K562 (cell line): Measurements from ENCODE around the gene PTPN14. TPM values are rescaled to one million over a fixed set of nuclear protein-coding genes. Genes with fewer than 3 reads are reported as not detected.

Source experiments
- CBFA2T2 ChIP-seq: fragments of 450-650 bp; conservative IDR thresholded peaks from 2 replicates; pipeline ENCODE4 v1.6.1; 2017; ENCODE audit warnings: mild to moderate bottlenecking
- CREB1 ChIP-seq, 2 experiments: sonication (generic) in 1 of 2; formaldehyde crosslinking in 1 of 2; IDR thresholded peaks; 2 replicates each; pipeline versions ENCODE4 v1.6.1 to v1.8.0; 2012 to 2022; ENCODE audit warnings: inconsistent platforms in 1 of 2, mild to moderate bottlenecking in 1 of 2, missing genetic modification reagents in 1 of 2, moderate library complexity in 1 of 2
- CREM ChIP-seq: IDR thresholded peaks from 2 replicates; pipeline ENCODE4 v1.6.1; 2014; ENCODE audit warnings: antibody characterized with exemption, low read depth
- EP300 ChIP-seq: IDR thresholded peaks from 2 replicates; pipeline ENCODE4 v1.6.1; 2012; ENCODE audit warnings: low read length, improper control_type of control experiment
- MNT ChIP-seq, 2 experiments: fragments of 450-650 bp; conservative IDR thresholded peaks; 2 replicates each; pipeline ENCODE4 v1.6.1; 2017; ENCODE audit warnings: mild to moderate bottlenecking in 2 of 2, moderate library complexity in 2 of 2
- PBX2 ChIP-seq, 2 experiments: IDR thresholded peaks in 1 of 2; conservative IDR thresholded peaks in 1 of 2; 2 replicates each; pipeline ENCODE4 v1.6.1; 2016; ENCODE audit warnings: low read depth in 2 of 2, mild to moderate bottlenecking in 1 of 2, missing compliant biosample characterization in 1 of 2, missing genetic modification characterization in 1 of 2, moderate library complexity in 1 of 2
- PKNOX1 ChIP-seq: fragments of 450-650 bp; IDR thresholded peaks from 2 replicates; pipeline ENCODE4 v1.6.1; 2016
- RCOR1 ChIP-seq, 2 experiments: IDR thresholded peaks; 2 replicates each; pipeline ENCODE4 v1.6.1; 2012; ENCODE audit warnings: low read depth in 2 of 2, low read length in 2 of 2, borderline replicate concordance in 1 of 2, improper control_type of control experiment in 1 of 2
- SMARCB1 ChIP-seq: IDR thresholded peaks from 2 replicates; pipeline ENCODE4 v1.6.1; 2011; ENCODE audit warnings: improper control_type of control experiment, low read depth; ENCODE audit not compliant: insufficient read length
- TAL1 ChIP-seq: fragments of 450-650 bp; IDR thresholded peaks from 2 replicates; pipeline ENCODE4 v1.6.1; 2016; ENCODE audit warnings: mild to moderate bottlenecking
- TEAD1 ChIP-seq, 2 experiments: fragments of 450-650 bp in 1 of 2; sonication (generic) in 1 of 2; formaldehyde crosslinking; IDR thresholded peaks; 2 replicates each; pipeline versions ENCODE4 v1.4.0 to v1.8.0; 2020 to 2022; ENCODE audit warnings: mild to moderate bottlenecking in 2 of 2, missing genetic modification reagents in 1 of 2
- TEAD4 ChIP-seq, 2 experiments: sonication (generic) in 1 of 2; formaldehyde crosslinking in 1 of 2; IDR thresholded peaks; 2 replicates each; pipeline versions ENCODE4 v1.6.1 to v1.8.0; 2012 to 2022; ENCODE audit warnings: borderline replicate concordance in 1 of 2, inconsistent platforms in 1 of 2, low read length in 1 of 2, mild to moderate bottlenecking in 1 of 2, missing genetic modification reagents in 1 of 2
- ZBTB9 ChIP-seq: fragments of 450-650 bp; formaldehyde crosslinking; IDR thresholded peaks from 2 replicates; pipeline ENCODE4 v1.4.0; 2020; ENCODE audit warnings: mild to moderate bottlenecking, moderate library complexity
- ZMIZ1 ChIP-seq, 2 experiments: fragments of 150-350 bp in 1 of 2; IDR thresholded peaks; 2 replicates each; pipeline ENCODE4 v1.6.1; 2012 to 2016; ENCODE audit warnings: low read depth in 2 of 2, low read length in 2 of 2, mild to moderate bottlenecking in 1 of 2, moderate library complexity in 1 of 2
- ZNF311 ChIP-seq: fragments of 250-450 bp; sonication (Bioruptor Pico); IDR thresholded peaks from 2 replicates; pipeline ENCODE4 v1.4.0; 2020; ENCODE audit warnings: mild to moderate bottlenecking, moderate library complexity
- ZNF408 ChIP-seq: fragments of 250-450 bp; sonication (Bioruptor Pico); IDR thresholded peaks from 2 replicates; pipeline ENCODE4 v1.4.0; 2020; ENCODE audit warnings: low read depth, mild to moderate bottlenecking, moderate library complexity
- polyA plus RNA-seq, 8 experiments: library from polyadenylated mRNA; depleted of rRNA in 4 of 8; stranded (reverse) in 5 of 8; unstranded in 3 of 8; fragments of >200 nt; fragmentation: Nextera tagmentation in 2 of 8; fragmentation: Illumina TruSeq in 1 of 8; extraction: Ambion mirVana in 2 of 8; extraction: Trizol in 1 of 8; gene quantifications; 2 replicates each; pipeline versions ENCODE4 v1.2.1 to v1.2.3, GENCODE V29; 2011 to 2014; ENCODE audit warnings: inconsistent platforms in 1 of 8, missing spikeins in 1 of 8
- total RNA-seq, 7 experiments: library from RNA; depleted of rRNA in 6 of 7; stranded (reverse); fragments of >200 nt in 6 of 7; fragmentation: Illumina TruSeq in 2 of 7; extraction: Trizol in 2 of 7; gene quantifications; 2 replicates each; pipeline versions ENCODE4 v1.2.1 to v1.2.3, GENCODE V29; 2011 to 2021; ENCODE audit warnings: low replicate concordance in 1 of 7

The PTPN14 gene
- total and polyA plus RNA-seq, 9 of the 15 experiments (the other 6 are each of a cell fraction or from before 2014, with no cell fraction given) = 0.01 to 0.29 (median 0.04) TPM; not detected in 6

- TF ChIP-seq PKNOX1 = 0 out of 2 replicates have a peak, but pooled peaks have one; percentile 37
- peak; percentile 93 for TF ChIP-seq CBFA2T2
- TF ChIP-seq ZBTB9 (CRISPR knock-in tag) = 0 out of 2 replicates have a peak, but pooled peaks have one; percentile 72
- peak in 1 of 2 experiments; percentile 80; a peak in 1 of 4 replicates for TF ChIP-seq RCOR1 (IDR thresholded peaks at IDR 0.05; ENCODE audit: borderline replicate concordance in 1 of 2, low read depth in 2 of 2, low read length in 2 of 2)
- 0 out of 2 replicates have a peak, but pooled peaks have one; percentile 32 for TF ChIP-seq CREM
- TF ChIP-seq EP300 = peak; percentile 78; the same call in 1 of the 2 replicates
- peak; percentile 98 for TF ChIP-seq TEAD4 (IDR thresholded peaks at IDR 0.05; ENCODE audit: low read length)
- TF ChIP-seq TEAD4 (CRISPR knock-in tag; IDR thresholded peaks at IDR 0.05; ENCODE audit: borderline replicate concordance) = no peak
- TF ChIP-seq ZNF408 (CRISPR knock-in tag) = no peak
- TF ChIP-seq CREB1 (IDR thresholded peaks at IDR 0.05) = no peak
- no peak for TF ChIP-seq CREB1 (CRISPR knock-in tag; IDR thresholded peaks at IDR 0.05)
- no peak for TF ChIP-seq SMARCB1
- TF ChIP-seq MNT (conservative IDR thresholded peaks at IDR 0.05) = 0 out of 4 replicates have a peak, but pooled peaks of 1 of the 2 experiments have one; percentile 30
- TF ChIP-seq PBX2 (CRISPR knock-in tag; IDR thresholded peaks at IDR 0.05; ENCODE audit: low read depth) = no peak
- 0 out of 2 replicates have a peak, but pooled peaks have one; percentile 18 for TF ChIP-seq PBX2 (tag; conservative IDR thresholded peaks at IDR 0.05; ENCODE audit: low read depth)
- TF ChIP-seq TEAD1 (CRISPR knock-in tag; IDR thresholded peaks at IDR 0.05) = peak; percentile 70 to 95
- 0 out of 2 replicates have a peak, but pooled peaks have one; percentile 59 for TF ChIP-seq ZNF311 (CRISPR knock-in tag)
- TF ChIP-seq ZMIZ1 (IDR thresholded peaks at IDR 0.05; ENCODE audit: low read depth in 2 of 2, low read length in 2 of 2) = peak in 1 of 2 experiments; percentile 68; a peak in 2 of 4 replicates
- TF ChIP-seq TAL1 = peak; percentile 93
Measured at GRCh38 chr1:214419650-214420049, 131.8 kb downstream of the PTPN14 start (continued).
